Measurements from ENCODE around the gene RAI14. TPM values are rescaled to one million over a fixed set of nuclear protein-coding genes. Genes with fewer than 3 reads are reported as not detected.

RAI14 gene
- total and polyA plus RNA-seq, 2 donors (not counting 1 experiment from before 2014, with no cell fraction given) = 98.7 to 125 TPM

GRCh38 chr5:34867660-34868059 is 211.5 kb downstream of the RAI14 start:
- no peaks in the 10 kb centered on the region for H3K27me3 ChIP-seq (ENCODE audit: control insufficient read depth, insufficient read depth, low read length)
- no peaks in the 10 kb centered on the region for H3K79me2 ChIP-seq (ENCODE audit: control insufficient read depth, insufficient read depth, low read length)
- no peak overlapping the region for H3K4me2 ChIP-seq (ENCODE audit: extremely low read depth, insufficient read depth, low read length)
- no peak overlapping the region for H3K27ac ChIP-seq (ENCODE audit: insufficient read depth, low read length)
- no peaks in the 10 kb centered on the region for H4K20me1 ChIP-seq (ENCODE audit: control insufficient read depth, extremely low read depth, insufficient read depth, low read length)
- H3K4me3 ChIP-seq (replicated peaks in 1 of 4; ENCODE audit: control extremely low read depth in 1 of 4, insufficient read depth in 1 of 4, low read depth in 3 of 4, low read length in 4 of 4) = no peak overlapping the region
- TF ChIP-seq EZH2 (IDR thresholded peaks at IDR 0.05; ENCODE audit: low read length, missing control alignments) (no peak), CTCF (conservative IDR thresholded peaks at IDR 0.05 in 1 of 2, IDR thresholded peaks at IDR 0.05 in 1 of 2; ENCODE audit: low read depth in 1 of 2, low read length in 2 of 2) (no peak)
- no peak for DNase-seq (ENCODE audit: low read depth in 2 of 2)
- H3K9me3 ChIP-seq (ENCODE audit: control insufficient read depth, insufficient read depth, low read depth, low read length) = no peaks in the 10 kb centered on the region
- no peaks in the 10 kb centered on the region for H3K36me3 ChIP-seq (ENCODE audit: control insufficient read depth, insufficient read depth, low read length)
- H2AFZ ChIP-seq (ENCODE audit: low read length) = no peak overlapping the region
- H3K4me1 ChIP-seq (ENCODE audit: control insufficient read depth, extremely low read depth, insufficient read depth, low read length) = no peaks in the 10 kb centered on the region
- H3K9ac ChIP-seq (ENCODE audit: insufficient read depth, low read length) = no peak overlapping the region

- DNase-seq (ENCODE audit: low read depth in 2 of 2) = no peak
- H2AFZ ChIP-seq (ENCODE audit: low read length) = no peak overlapping the region
- H3K27me3 ChIP-seq (ENCODE audit: control insufficient read depth, insufficient read depth, low read length) = no peaks in the 10 kb centered on the region
- no peaks in the 10 kb centered on the region for H3K79me2 ChIP-seq (ENCODE audit: control insufficient read depth, insufficient read depth, low read length)
- TF ChIP-seq CTCF (conservative IDR thresholded peaks at IDR 0.05 in 1 of 2, IDR thresholded peaks at IDR 0.05 in 1 of 2; ENCODE audit: low read depth in 1 of 2, low read length in 2 of 2) (no peak), EZH2 (IDR thresholded peaks at IDR 0.05; ENCODE audit: low read length, missing control alignments) (no peak)
- H3K27ac ChIP-seq (ENCODE audit: insufficient read depth, low read length) = no peak overlapping the region
- H3K9ac ChIP-seq (ENCODE audit: insufficient read depth, low read length) = no peak overlapping the region
- no peak overlapping the region for H3K4me2 ChIP-seq (ENCODE audit: extremely low read depth, insufficient read depth, low read length)
- no peaks in the 10 kb centered on the region for H3K9me3 ChIP-seq (ENCODE audit: control insufficient read depth, insufficient read depth, low read depth, low read length)
- H3K4me1 ChIP-seq (ENCODE audit: control insufficient read depth, extremely low read depth, insufficient read depth, low read length) = no peaks in the 10 kb centered on the region
- no peaks in the 10 kb centered on the region for H4K20me1 ChIP-seq (ENCODE audit: control insufficient read depth, extremely low read depth, insufficient read depth, low read length)
- no peaks in the 10 kb centered on the region for H3K36me3 ChIP-seq (ENCODE audit: control insufficient read depth, insufficient read depth, low read length)
- H3K4me3 ChIP-seq (replicated peaks in 1 of 4; ENCODE audit: control extremely low read depth in 1 of 4, insufficient read depth in 1 of 4, low read depth in 3 of 4, low read length in 4 of 4) = no peak overlapping the region
Observed at GRCh38 chr5:34868791-34869190, 212.7 kb downstream of the RAI14 start.

- Histone ChIP-seq H3K27me3 (ENCODE audit: control insufficient read depth, insufficient read depth, low read length) (no peaks in the 10 kb centered on the region), H3K9me3 (ENCODE audit: control insufficient read depth, insufficient read depth, low read depth, low read length) (no peaks in the 10 kb centered on the region), H3K4me1 (ENCODE audit: control insufficient read depth, extremely low read depth, insufficient read depth, low read length) (no peaks in the 10 kb centered on the region), H3K4me2 (ENCODE audit: extremely low read depth, insufficient read depth, low read length) (no peak overlapping the region), H3K4me3 (replicated peaks in 1 of 4; ENCODE audit: control extremely low read depth in 1 of 4, insufficient read depth in 1 of 4, low read depth in 3 of 4, low read length in 4 of 4) (no peak overlapping the region), H3K36me3 (ENCODE audit: control insufficient read depth, insufficient read depth, low read length) (no peaks in the 10 kb centered on the region), H3K9ac (ENCODE audit: insufficient read depth, low read length) (no peak overlapping the region), H4K20me1 (ENCODE audit: control insufficient read depth, extremely low read depth, insufficient read depth, low read length) (no peaks in the 10 kb centered on the region), H2AFZ (ENCODE audit: low read length) (no peak overlapping the region), H3K27ac (ENCODE audit: insufficient read depth, low read length) (no peak overlapping the region), H3K79me2 (ENCODE audit: control insufficient read depth, insufficient read depth, low read length) (no peaks in the 10 kb centered on the region)
- no peak for DNase-seq (ENCODE audit: low read depth in 2 of 2)
- TF ChIP-seq EZH2 (IDR thresholded peaks at IDR 0.05; ENCODE audit: low read length, missing control alignments) = no peak
- no peak for TF ChIP-seq CTCF (conservative IDR thresholded peaks at IDR 0.05 in 1 of 2, IDR thresholded peaks at IDR 0.05 in 1 of 2; ENCODE audit: low read depth in 1 of 2, low read length in 2 of 2)
Observed at GRCh38 chr5:34869256-34869655, 213.1 kb downstream of the RAI14 start.
